Osteoblast (primary cell): ENCODE results near the gene ACOT7. TPM values are rescaled to one million over a fixed set of nuclear protein-coding genes. Genes with fewer than 3 reads are reported as not detected.

Source experiments
- DNase-seq: peaks from one replicate; pipeline ENCODE4 v3.0.0; 2011; ENCODE audit warnings: low spot score, mixed read lengths; ENCODE audit not compliant: insufficient read length; ENCODE audit errors: missing footprints
- H2AFZ ChIP-seq: 2 replicates; pipeline ENCODE4 v1.6.0; 2011; ENCODE audit warnings: mild to moderate bottlenecking, low read length
- H3K27ac ChIP-seq: 2 replicates; pipeline ENCODE4 v1.5.1; 2011; ENCODE audit warnings: mild to moderate bottlenecking, low read depth, low read length, moderate library complexity
- H3K27me3 ChIP-seq: 2 replicates; pipeline ENCODE4 v1.6.0; 2012; ENCODE audit warnings: mild to moderate bottlenecking, control low read depth, inconsistent platforms, low read length, moderate library complexity; ENCODE audit not compliant: insufficient read depth
- H3K36me3 ChIP-seq: 2 replicates; pipeline ENCODE4 v1.5.1; 2011; ENCODE audit warnings: mild to moderate bottlenecking, low read length, control low read depth, moderate library complexity; ENCODE audit not compliant: insufficient read depth
- H3K4me1 ChIP-seq: 2 replicates; pipeline ENCODE4 v1.5.1; 2011; ENCODE audit warnings: mild to moderate bottlenecking, low read length, control low read depth, moderate library complexity; ENCODE audit not compliant: insufficient read depth
- H3K4me2 ChIP-seq: 2 replicates; pipeline ENCODE4 v1.6.0; 2011; ENCODE audit warnings: mild to moderate bottlenecking, low read length; ENCODE audit not compliant: insufficient read depth
- H3K4me3 ChIP-seq: fragments of 200-600 bp; sonication (generic); 3 replicates; pipeline ENCODE4 v1.5.1; 2012; ENCODE audit warnings: mild to moderate bottlenecking, low read length, inconsistent platforms; ENCODE audit not compliant: insufficient read depth
- H3K79me2 ChIP-seq: 2 replicates; pipeline ENCODE4 v1.6.0; 2012; ENCODE audit warnings: mild to moderate bottlenecking, low read length, control low read depth, inconsistent platforms; ENCODE audit not compliant: insufficient read depth
- H3K9me3 ChIP-seq: 2 replicates; pipeline ENCODE4 v1.5.1; 2011; ENCODE audit warnings: low read depth, low read length, control low read depth
- H4K20me1 ChIP-seq: 2 replicates; pipeline ENCODE4 v1.6.0; 2012; ENCODE audit warnings: mild to moderate bottlenecking, low read length, control low read depth; ENCODE audit not compliant: insufficient read depth
- CTCF ChIP-seq: IDR thresholded peaks from 2 replicates; pipeline ENCODE4 v1.5.1; 2011; ENCODE audit warnings: mild to moderate bottlenecking, low read depth, low read length, moderate library complexity; ENCODE audit errors: extremely low read depth
- total RNA-seq: library from RNA; depleted of rRNA; stranded (reverse); fragments of >200 nt; gene quantifications from 2 replicates; pipeline ENCODE4 v1.2.3, GENCODE V29; 2012

ACOT7 gene
- total RNA-seq, 1 donor = 10.9 TPM

GRCh38 chr1:6288665-6289064 lies 104.9 kb downstream of the ACOT7 start:
- H3K27me3 ChIP-seq = no peaks in the 10 kb centered on the region
- H3K4me2 ChIP-seq = no peak overlapping the region
- no peak overlapping the region for H3K27ac ChIP-seq
- no peak for DNase-seq
- no peak overlapping the region for H3K4me3 ChIP-seq
- TF ChIP-seq CTCF = no peak
- no peak overlapping the region for H2AFZ ChIP-seq
- no peaks in the 10 kb centered on the region for H3K36me3 ChIP-seq
- H3K9me3 ChIP-seq = no peaks in the 10 kb centered on the region
- H3K4me1 ChIP-seq = no peaks in the 10 kb centered on the region
- no peaks in the 10 kb centered on the region for H4K20me1 ChIP-seq
- H3K79me2 ChIP-seq = no peaks in the 10 kb centered on the region

- Histone ChIP-seq H3K27ac (no peak overlapping the region), H3K27me3 (no peaks in the 10 kb centered on the region), H2AFZ (no peak overlapping the region), H3K4me2 (no peak overlapping the region), H3K9me3 (no peaks in the 10 kb centered on the region), H3K79me2 (no peaks in the 10 kb centered on the region), H4K20me1 (no peaks in the 10 kb centered on the region), H3K4me3 (no peak overlapping the region), H3K36me3 (no peaks in the 10 kb centered on the region), H3K4me1 (no peaks in the 10 kb centered on the region)
- TF ChIP-seq CTCF = no peak
- no peak for DNase-seq
Measured at GRCh38 chr1:6288026-6288425, 105.5 kb downstream of the ACOT7 start.

DNA sequence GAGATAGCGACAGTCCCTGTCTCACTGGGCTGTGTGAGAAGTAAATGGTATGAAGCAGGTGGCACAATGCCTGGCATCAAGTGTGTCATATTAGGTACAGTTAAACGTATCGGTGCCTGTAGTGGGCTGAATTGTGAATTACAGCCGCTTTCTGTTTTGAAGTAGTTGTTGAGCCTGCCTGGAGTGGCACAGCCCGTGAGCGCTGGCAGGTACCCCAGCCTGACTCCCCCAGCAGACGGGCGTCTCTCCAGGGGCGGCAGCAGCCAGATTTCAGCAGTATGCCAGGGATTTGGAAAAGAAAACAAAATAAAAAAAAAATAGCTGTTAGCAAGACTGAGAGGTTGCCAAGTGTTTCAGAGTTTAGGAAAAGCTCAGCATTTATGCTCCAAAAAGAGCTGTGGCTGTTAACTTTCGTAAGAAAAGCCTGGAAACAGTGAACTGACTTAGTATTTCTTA lies 106.1 kb downstream of the ACOT7 start:
- no peak overlapping the region for H3K4me2 ChIP-seq
- no peak overlapping the region for H3K27ac ChIP-seq
- no peaks in the 10 kb centered on the region for H4K20me1 ChIP-seq
- H2AFZ ChIP-seq = no peak overlapping the region
- no peaks in the 10 kb centered on the region for H3K36me3 ChIP-seq
- DNase-seq = no peak
- no peak for TF ChIP-seq CTCF
- no peak overlapping the region for H3K4me3 ChIP-seq
- no peaks in the 10 kb centered on the region for H3K4me1 ChIP-seq
- H3K27me3 ChIP-seq = no peaks in the 10 kb centered on the region
- H3K79me2 ChIP-seq = no peaks in the 10 kb centered on the region
- no peaks in the 10 kb centered on the region for H3K9me3 ChIP-seq

- no peaks in the 10 kb centered on the region for H4K20me1 ChIP-seq
- H3K4me1 ChIP-seq = no peaks in the 10 kb centered on the region
- no peak overlapping the region for H3K27ac ChIP-seq
- H3K4me3 ChIP-seq = no peak overlapping the region
- H3K9me3 ChIP-seq = no peaks in the 10 kb centered on the region
- H2AFZ ChIP-seq = no peak overlapping the region
- TF ChIP-seq CTCF = no peak
- H3K36me3 ChIP-seq = no peaks in the 10 kb centered on the region
- H3K4me2 ChIP-seq = no peak overlapping the region
- no peak for DNase-seq
- H3K27me3 ChIP-seq = no peaks in the 10 kb centered on the region
- no peaks in the 10 kb centered on the region for H3K79me2 ChIP-seq
Measured at GRCh38 chr1:6287029-6287428, 106.5 kb downstream of the ACOT7 start.
